ENCODE data around the gene FKBP4.

DNA sequence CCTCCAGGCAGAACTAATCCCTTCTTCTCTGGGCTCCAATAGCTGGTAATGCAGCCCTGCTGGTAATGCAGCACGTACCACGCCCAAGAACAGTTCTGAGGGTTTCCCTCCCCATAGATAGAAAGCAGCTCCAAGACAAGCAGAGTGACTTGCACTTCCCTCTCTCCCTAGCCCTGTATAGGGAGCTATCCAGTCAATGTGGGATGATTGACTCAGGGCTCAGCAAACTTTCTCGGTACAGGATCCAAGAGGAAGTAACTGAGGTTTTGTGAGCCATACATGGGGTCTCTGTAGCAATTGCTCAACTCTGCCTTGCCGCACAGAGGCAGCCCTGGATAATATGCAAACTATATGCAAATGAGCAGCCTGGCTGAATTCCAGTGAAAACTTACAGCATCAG lies 15.5 kb upstream of the FKBP4 start:
- TF ChIP-seq POLR2AphosphoS5 (IDR thresholded peaks at IDR 0.05; ENCODE audit: low read depth) (no peak), GABPA (IDR thresholded peaks at IDR 0.05; ENCODE audit: low read depth) (no peak)
- TF ChIP-seq, protein P1, sequence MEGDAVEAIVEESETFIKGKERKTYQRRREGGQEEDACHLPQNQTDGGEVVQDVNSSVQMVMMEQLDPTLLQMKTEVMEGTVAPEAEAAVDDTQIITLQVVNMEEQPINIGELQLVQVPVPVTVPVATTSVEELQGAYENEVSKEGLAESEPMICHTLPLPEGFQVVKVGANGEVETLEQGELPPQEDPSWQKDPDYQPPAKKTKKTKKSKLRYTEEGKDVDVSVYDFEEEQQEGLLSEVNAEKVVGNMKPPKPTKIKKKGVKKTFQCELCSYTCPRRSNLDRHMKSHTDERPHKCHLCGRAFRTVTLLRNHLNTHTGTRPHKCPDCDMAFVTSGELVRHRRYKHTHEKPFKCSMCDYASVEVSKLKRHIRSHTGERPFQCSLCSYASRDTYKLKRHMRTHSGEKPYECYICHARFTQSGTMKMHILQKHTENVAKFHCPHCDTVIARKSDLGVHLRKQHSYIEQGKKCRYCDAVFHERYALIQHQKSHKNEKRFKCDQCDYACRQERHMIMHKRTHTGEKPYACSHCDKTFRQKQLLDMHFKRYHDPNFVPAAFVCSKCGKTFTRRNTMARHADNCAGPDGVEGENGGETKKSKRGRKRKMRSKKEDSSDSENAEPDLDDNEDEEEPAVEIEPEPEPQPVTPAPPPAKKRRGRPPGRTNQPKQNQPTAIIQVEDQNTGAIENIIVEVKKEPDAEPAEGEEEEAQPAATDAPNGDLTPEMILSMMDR (IDR thresholded peaks at IDR 0.05; ENCODE audit: insufficient read depth, low read length) = no peak

Data from HL-60 (cell line).